AG10803 (cell line): ENCODE data around the gene MROH7.

Experiments
- DNase-seq: peaks from one replicate; pipeline ENCODE4 v3.0.0; 2010; ENCODE audit warnings: low read depth
- H3K4me3 ChIP-seq: 2 replicates; pipeline ENCODE4 v1.5.1; 2011; ENCODE audit warnings: mild to moderate bottlenecking, low read length, control low read depth
- CTCF ChIP-seq: conservative IDR thresholded peaks from 2 replicates; pipeline ENCODE4 v1.5.1; 2011; ENCODE audit warnings: mild to moderate bottlenecking, low read length, control low read depth, inconsistent platforms

MROH7 gene

DNA sequence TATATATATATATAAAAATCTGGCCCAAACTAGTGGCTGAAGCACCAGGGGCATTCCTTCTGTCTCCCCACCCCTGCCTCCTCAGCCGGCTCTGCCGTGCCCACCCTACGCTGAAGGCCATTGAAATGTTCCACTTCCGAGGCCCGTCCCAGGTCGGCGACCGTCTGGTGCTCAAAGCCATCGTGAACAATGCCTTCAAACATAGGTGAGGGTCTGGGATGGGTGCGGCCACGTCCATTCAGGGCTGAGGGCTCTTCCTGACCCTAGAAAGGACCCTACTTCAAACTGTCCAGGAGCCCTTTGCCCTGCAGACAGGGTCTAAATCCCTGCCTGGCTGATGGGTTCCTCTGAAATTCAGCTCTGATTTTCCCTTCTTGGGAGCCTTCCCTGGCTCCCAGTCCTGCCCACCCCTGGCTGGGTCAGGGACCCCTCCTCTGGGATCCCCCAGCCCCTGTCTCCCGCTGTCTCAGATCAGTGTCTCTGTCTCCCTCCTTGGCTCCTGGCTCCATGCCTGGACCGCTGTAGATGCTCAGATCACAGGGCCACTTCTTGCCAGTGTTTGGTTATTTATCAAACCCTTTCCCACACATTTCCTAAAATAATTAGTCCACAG, 42.3 kb upstream of the MROH7 start:
- TF ChIP-seq CTCF: no peak
- no peak for DNase-seq
- no peak overlapping the region for H3K4me3 ChIP-seq

DNA sequence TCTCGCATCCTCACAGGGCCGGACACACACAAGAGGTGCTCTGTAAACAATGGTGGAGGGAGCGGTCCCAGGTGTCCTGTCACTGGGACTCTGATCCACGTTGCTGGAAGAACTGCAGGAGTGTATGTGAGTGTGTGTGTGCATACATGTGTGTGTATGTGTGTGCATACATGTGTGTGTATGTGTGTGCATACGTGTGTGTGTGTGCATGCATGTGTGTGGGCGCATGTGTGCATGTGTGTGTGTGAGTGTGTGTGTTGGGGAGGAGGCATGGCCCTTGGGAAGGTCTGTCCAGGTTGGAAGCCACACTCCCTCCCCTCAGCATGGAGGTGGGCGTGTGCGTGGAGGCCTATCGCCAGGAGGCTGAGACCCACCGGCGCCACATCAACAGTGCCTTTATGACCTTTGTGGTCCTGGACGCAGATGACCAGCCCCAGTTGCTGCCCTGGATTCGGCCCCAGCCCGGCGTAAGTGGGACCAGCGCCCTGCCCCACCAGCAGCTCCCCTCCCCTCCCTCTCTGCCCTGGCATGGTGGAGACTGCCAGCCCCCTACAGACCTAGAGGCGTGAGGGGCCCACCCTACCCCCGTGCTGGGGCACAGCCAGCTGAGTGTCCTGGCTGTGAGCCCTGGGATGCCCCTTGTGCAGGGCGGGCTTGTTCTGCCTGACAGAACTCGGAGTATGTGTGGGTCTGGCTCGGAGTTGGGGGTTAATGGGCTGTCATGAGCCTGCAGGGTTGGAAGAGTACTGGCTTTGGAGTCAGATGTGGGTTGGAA, 40.5 kb upstream of the MROH7 start:
- no peak for TF ChIP-seq CTCF
- no peak overlapping the region for H3K4me3 ChIP-seq
- no peak for DNase-seq

DNA sequence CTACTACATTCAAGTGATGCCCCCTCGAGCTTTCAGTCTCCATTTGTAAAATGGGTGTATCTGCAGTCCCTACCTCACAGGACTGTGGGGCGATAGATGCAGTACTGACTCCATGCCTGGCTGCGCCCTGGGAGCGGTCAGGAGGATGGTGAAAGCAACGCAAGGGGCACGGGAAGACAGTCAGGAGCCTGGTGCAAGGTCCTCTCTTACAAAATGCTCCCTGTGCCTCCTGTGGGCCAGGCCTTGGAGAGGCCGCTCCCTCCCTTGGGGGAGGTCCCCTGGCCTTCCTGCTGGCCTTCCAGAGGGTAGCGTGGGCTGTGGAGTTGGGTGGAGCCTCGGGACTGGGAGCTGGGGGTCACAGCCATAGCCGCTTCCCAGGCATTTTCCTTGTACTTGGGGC, 39.9 kb upstream of the MROH7 start:
- DNase-seq: no peak
- TF ChIP-seq CTCF: no peak
- H3K4me3 ChIP-seq: no peak overlapping the region

- TF ChIP-seq CTCF: no peak
- H3K4me3 ChIP-seq: no peak overlapping the region
- no peak for DNase-seq
Observed at GRCh38 chr1:54602554-54602953, 39.0 kb upstream of the MROH7 start.

GRCh38 chr1:54603241-54603640, 38.3 kb upstream of the MROH7 start:
- no peak for TF ChIP-seq CTCF

DNA sequence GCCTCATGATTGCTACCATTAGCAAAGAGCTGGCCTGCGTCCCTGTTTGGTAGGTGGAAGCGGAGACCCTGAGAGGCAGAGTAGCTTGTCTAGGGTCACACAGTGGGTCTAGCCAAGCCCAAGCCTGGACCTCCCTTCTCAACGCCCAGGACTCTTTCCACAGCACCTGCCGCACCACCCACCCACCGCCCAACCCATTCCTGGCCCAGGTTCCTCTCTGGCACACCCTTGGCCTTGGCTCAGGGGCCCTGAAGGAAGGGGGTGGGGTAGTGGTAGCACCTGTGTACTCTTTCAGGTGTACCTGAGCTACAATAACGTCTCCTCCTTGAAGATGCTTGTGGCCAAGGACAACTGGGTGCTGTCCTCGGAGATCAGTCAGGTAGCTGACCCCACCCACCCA, 37.5 kb upstream of the MROH7 start:
- TF ChIP-seq CTCF: no peak
- DNase-seq: no peak
- no peak overlapping the region for H3K4me3 ChIP-seq

More at GRCh38 chr1:54603241-54603640, 38.3 kb upstream of the MROH7 start:
- no peak overlapping the region for H3K4me3 ChIP-seq
- DNase-seq: no peak

DNA sequence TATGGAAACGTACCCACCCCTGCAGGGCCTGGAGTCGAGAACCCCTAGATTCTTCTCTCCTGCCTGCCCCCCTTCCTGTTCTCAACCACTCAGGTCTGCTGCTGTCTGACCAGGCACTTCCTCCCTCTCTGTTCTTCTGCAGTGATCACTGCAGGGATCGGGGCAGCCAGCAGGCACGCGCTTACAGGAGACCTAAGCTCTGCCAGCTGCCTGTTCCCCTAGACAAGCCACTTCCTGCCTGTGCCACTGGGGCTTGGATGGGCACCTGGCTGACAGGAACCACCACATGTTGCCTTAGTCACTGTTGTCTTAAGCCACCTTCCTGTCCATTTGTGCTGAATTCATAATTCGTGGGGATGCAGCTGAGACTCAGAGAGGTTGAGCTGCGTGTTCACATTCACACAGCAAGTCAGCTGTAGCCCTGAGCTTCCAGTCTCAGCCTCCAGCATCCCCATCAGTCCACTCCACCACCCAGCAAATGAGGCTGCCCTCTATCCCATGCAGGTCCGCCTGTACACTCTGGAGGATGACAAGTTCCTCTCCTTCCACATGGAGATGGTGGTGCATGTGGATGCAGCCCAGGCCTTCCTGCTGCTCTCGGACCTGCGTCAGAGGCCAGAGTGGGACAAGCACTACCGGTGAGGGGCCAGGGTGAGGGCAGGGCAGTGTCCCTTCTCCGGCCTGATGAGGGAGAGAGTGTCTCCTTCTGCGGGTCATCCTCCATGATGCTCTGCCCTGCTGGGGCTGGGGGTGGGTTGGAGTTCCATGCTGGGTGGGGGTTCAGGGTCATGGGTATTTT, 36.8 kb upstream of the MROH7 start:
- no peak for DNase-seq
- TF ChIP-seq CTCF: no peak

More for the DNA sequence above, 36.8 kb upstream of the MROH7 start:
- H3K4me3 ChIP-seq: no peak overlapping the region
